Osteocyte (in vitro differentiated cells): Measurements from ENCODE around the gene DCLRE1B. TPM values are rescaled to one million over a fixed set of nuclear protein-coding genes. Genes with fewer than 3 reads are reported as not detected.

Experiments used
- DNase-seq: peaks from one replicate; pipeline ENCODE4 v3.0.0; 2021; ENCODE audit warnings: mixed read lengths; ENCODE audit not compliant: unreplicated experiment; ENCODE audit errors: extremely low spot score
- H3K27ac Mint-ChIP-seq: one replicate; pipeline ENCODE4 v1.8.0; 2021; ENCODE audit warnings: mild to moderate bottlenecking, mixed read lengths; ENCODE audit not compliant: unreplicated experiment
- H3K27me3 Mint-ChIP-seq: one replicate; pipeline ENCODE4 v1.8.0; 2021; ENCODE audit warnings: mixed read lengths; ENCODE audit not compliant: unreplicated experiment
- H3K36me3 Mint-ChIP-seq: one replicate; pipeline ENCODE4 v1.8.0; 2021; ENCODE audit warnings: mixed read lengths; ENCODE audit not compliant: unreplicated experiment
- H3K4me1 Mint-ChIP-seq: one replicate; pipeline ENCODE4 v1.8.0; 2021; ENCODE audit warnings: mixed read lengths; ENCODE audit not compliant: unreplicated experiment
- H3K4me3 Mint-ChIP-seq: one replicate; pipeline ENCODE4 v1.8.0; 2021; ENCODE audit warnings: mild to moderate bottlenecking, moderate library complexity, mixed read lengths; ENCODE audit not compliant: unreplicated experiment
- H3K9me3 Mint-ChIP-seq: one replicate; pipeline ENCODE4 v1.8.0; 2021; ENCODE audit warnings: mixed read lengths; ENCODE audit not compliant: unreplicated experiment
- total RNA-seq: library from RNA; stranded (reverse); gene quantifications from 2 replicates; pipeline ENCODE4 v1.2.1, GENCODE V29; 2021
- TF ChIP-seq, protein P1 (sequence below): fragments of 200-600 bp; sonication (generic); IDR thresholded peaks from 2 replicates; pipeline ENCODE4 v1.5.0; 2021; ENCODE audit warnings: antibody characterized with exemption, mild to moderate bottlenecking, moderate library complexity

DCLRE1B gene
- total RNA-seq, 1 donor from 2014 or later, result 10.0 TPM

DNA sequence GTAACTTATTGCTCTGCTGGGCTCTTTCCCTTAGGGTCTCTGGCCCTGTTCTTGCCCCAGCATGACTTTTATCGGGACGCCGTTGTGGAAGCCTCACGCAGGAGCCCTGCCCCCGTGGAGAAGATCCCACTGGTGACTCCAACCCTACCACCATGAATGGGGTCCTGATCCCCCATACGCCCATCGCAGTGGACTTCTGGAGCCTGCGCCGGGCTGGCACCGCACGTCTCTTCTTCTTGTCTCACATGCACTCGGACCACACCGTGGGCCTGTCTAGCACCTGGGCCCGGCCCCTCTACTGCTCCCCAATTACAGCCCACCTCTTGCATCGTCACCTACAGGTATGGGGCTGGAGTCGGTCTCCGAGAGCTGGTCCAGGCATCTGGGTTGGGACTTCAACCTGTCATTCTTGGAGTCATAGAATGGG lies 322 bp downstream of the DCLRE1B start:
- H3K4me3 Mint-ChIP-seq, result peak overlapping the region; percentile 90
- DNase-seq, result no peak
- TF ChIP-seq, protein P1, sequence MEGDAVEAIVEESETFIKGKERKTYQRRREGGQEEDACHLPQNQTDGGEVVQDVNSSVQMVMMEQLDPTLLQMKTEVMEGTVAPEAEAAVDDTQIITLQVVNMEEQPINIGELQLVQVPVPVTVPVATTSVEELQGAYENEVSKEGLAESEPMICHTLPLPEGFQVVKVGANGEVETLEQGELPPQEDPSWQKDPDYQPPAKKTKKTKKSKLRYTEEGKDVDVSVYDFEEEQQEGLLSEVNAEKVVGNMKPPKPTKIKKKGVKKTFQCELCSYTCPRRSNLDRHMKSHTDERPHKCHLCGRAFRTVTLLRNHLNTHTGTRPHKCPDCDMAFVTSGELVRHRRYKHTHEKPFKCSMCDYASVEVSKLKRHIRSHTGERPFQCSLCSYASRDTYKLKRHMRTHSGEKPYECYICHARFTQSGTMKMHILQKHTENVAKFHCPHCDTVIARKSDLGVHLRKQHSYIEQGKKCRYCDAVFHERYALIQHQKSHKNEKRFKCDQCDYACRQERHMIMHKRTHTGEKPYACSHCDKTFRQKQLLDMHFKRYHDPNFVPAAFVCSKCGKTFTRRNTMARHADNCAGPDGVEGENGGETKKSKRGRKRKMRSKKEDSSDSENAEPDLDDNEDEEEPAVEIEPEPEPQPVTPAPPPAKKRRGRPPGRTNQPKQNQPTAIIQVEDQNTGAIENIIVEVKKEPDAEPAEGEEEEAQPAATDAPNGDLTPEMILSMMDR, result no peak

DNA sequence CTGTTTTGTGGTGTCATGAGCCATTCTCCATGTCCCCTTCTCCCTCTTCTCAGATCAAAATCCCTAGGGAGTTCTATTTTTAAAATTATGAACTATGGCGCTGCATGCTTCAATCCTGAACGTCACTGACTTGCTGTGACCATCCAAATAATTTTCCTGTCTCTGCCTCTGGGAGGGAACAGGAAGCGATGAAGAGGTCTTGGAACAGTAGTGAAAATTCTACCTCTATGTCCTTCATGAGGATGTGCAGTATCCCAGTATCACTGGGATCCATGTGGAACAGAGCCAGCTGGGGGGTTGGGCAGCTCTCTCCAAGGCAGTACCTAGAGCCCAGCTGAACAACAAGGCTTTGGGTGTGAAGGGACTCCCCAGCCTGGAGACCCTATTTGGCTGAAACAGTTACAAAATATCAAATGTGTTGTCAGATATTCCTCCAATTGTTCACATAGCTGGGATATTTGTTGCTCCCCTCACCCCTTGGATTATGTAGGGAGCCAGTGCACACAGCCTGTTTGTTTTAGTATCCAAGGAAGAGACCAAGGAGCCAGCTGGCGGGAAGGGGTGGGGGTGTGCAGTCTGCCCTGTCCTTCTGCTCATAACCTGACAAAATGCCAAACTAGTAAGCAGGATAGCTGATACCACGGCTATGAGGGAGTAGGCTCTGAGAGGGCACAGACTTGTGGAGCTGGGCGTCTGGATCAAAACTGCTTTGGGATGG lies 7.6 kb downstream of the DCLRE1B start:
- peaks cover 11% of the 10 kb centered on the region for H3K4me1 Mint-ChIP-seq
- peaks cover 9% of the 10 kb centered on the region for H3K36me3 Mint-ChIP-seq
- no peaks in the 10 kb centered on the region for H3K27me3 Mint-ChIP-seq
- H3K9me3 Mint-ChIP-seq, result no peaks in the 10 kb centered on the region
- no peak overlapping the region for H3K4me3 Mint-ChIP-seq
- no peak for DNase-seq
- peak overlapping the region; percentile 48 for H3K27ac Mint-ChIP-seq
- TF ChIP-seq, protein P1, result no peak

More for the DNA sequence above, 322 bp downstream of the DCLRE1B start:
- H3K9me3 Mint-ChIP-seq, result no peaks in the 10 kb centered on the region
- peaks cover 10% of the 10 kb centered on the region for H3K36me3 Mint-ChIP-seq
- H3K4me1 Mint-ChIP-seq, result peaks cover 21% of the 10 kb centered on the region
- H3K27me3 Mint-ChIP-seq, result no peaks in the 10 kb centered on the region
- H3K27ac Mint-ChIP-seq, result peak overlapping the region; percentile 94

DNA sequence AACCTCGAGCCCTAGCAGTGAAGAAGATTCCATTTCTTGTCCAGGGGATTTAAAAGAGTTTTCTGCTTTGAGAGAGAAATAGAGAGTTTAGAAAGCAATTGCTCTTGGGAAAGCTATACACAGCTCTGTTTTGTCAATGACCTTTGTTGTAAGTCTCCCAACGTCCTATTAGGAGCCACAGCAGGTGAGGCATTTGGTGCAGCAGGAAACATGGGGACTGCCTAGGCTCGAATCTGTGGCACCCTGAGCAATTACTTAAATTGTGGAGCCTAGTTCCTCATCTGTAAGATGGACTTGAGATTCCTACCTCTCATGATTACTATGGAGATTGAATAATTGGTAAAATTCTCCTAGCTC lies 8.2 kb downstream of the DCLRE1B start:
- DNase-seq, result no peak
- H3K4me1 Mint-ChIP-seq, result peaks cover 11% of the 10 kb centered on the region
- peak overlapping the region; percentile 48 for H3K27ac Mint-ChIP-seq
- TF ChIP-seq, protein P1, result no peak
- no peak overlapping the region for H3K4me3 Mint-ChIP-seq
- H3K9me3 Mint-ChIP-seq, result no peaks in the 10 kb centered on the region
- no peaks in the 10 kb centered on the region for H3K27me3 Mint-ChIP-seq
- peaks cover 9% of the 10 kb centered on the region for H3K36me3 Mint-ChIP-seq

DNA sequence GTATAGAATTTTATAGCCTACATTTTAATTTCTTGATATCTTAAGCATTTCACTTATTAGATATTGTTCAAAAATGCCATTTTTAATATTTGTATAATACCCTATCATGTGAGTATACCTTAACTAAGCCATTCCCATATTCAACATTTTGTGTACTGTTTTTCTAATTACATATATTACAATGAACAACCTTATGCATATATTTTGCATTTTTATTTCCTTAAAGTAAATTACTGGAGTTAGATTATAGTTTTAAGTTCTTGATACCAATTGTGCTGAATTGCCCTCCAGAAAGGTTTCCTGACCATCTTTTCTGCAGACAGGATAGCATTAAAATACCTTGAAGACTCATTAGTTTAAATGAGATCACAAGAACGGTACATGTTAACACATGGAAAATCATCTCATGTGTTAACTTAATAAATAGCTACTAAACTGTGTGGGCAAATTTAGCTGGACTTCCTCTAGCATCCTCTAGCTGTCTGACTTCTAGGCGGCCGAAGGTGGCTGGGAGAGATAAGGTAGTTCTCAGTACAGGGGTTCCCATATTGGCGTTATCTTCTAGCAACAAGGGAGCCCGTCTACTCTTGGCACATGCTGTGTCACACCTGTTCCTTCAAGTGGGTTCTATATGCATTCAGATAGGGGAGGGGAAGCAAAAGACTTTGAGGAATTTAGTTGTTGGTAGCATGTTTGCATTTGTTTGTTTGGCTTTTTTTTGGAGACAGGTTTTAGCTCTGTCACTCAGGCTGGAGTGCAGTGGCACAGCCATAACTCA lies 8.9 kb downstream of the DCLRE1B start:
- peaks cover 11% of the 10 kb centered on the region for H3K4me1 Mint-ChIP-seq
- H3K4me3 Mint-ChIP-seq, result no peak overlapping the region
- no peak for DNase-seq
- no peaks in the 10 kb centered on the region for H3K9me3 Mint-ChIP-seq
- H3K27me3 Mint-ChIP-seq, result no peaks in the 10 kb centered on the region
- TF ChIP-seq, protein P1, result no peak
- no peak overlapping the region for H3K27ac Mint-ChIP-seq
- peaks cover 9% of the 10 kb centered on the region for H3K36me3 Mint-ChIP-seq

DNA sequence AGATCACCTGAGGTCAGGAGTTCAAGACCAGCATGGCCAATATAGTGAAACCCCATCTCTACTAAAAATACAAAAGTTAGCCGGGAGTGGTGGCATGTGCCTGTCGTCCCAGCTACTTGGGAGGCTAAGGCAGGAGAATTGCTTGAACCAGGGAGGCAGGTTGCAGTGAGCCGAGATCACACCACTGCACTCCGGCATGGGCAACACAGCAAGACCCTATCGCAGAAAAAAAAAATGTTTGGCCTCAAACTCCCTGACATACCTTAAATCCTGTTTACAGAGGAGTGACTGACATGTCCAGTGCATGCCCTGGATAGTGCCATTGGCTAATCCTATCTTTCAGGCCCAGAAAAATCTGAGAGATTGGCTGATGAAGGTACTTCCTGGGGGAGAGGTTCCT lies 11.8 kb downstream of the DCLRE1B start:
- Mint-ChIP-seq H3K27ac (no peak overlapping the region), H3K36me3 (peaks cover 4% of the 10 kb centered on the region), H3K27me3 (peaks cover 3% of the 10 kb centered on the region), H3K4me1 (peaks cover 11% of the 10 kb centered on the region), H3K4me3 (no peak overlapping the region), H3K9me3 (no peaks in the 10 kb centered on the region)
- TF ChIP-seq, protein P1, result no peak
- DNase-seq, result no peak
